Cardiac muscle cell (in vitro differentiated cells and primary cell): Measurements from ENCODE around the gene ATP4B. TPM values are rescaled to one million over a fixed set of nuclear protein-coding genes. Genes with fewer than 3 reads are reported as not detected.

Experiments used
- DNase-seq, 2 donors: peaks; one replicate each; pipeline versions ENCODE4 v3.0.0 to v3.0.0-alpha.2; 2010 to 2017; ENCODE audit warnings: low read depth in 1 of 2, low spot score in 1 of 2
- H3K27ac ChIP-seq: fragments of 200-600 bp; sonication (generic); 2 replicates; pipeline ENCODE4 v1.5.1; 2016
- H3K27me3 ChIP-seq: fragments of 200-600 bp; sonication (generic); 2 replicates; pipeline ENCODE4 v1.6.0; 2016; ENCODE audit warnings: control low read depth
- H3K36me3 ChIP-seq: fragments of 200-600 bp; sonication (generic); 2 replicates; pipeline ENCODE4 v1.5.1; 2016; ENCODE audit warnings: control low read depth
- H3K4me1 ChIP-seq: fragments of 200-600 bp; sonication (generic); 2 replicates; pipeline ENCODE4 v1.8.1; 2017; ENCODE audit warnings: low read depth, mild to moderate bottlenecking, mixed run types
- H3K4me3 ChIP-seq: fragments of 200-600 bp; sonication (generic); 2 replicates; pipeline ENCODE4 v1.5.1; 2016; ENCODE audit warnings: mild to moderate bottlenecking
- H3K9me3 ChIP-seq: fragments of 200-600 bp; sonication (generic); 2 replicates; pipeline ENCODE4 v1.5.1; 2017; ENCODE audit warnings: low read depth, mild to moderate bottlenecking, control low read depth
- CTCF ChIP-seq: IDR thresholded peaks from 2 replicates; pipeline ENCODE4 v1.5.1; 2012; ENCODE audit warnings: low read depth, mild to moderate bottlenecking, low read length
- polyA plus RNA-seq: library from polyadenylated mRNA; unstranded; fragments of >200 nt; fragmentation: Nextera tagmentation; extraction: Ambion mirVana; gene quantifications from 2 replicates; pipeline ENCODE4 v1.2.1, GENCODE V29; 2016
- total RNA-seq: library from RNA; depleted of rRNA; stranded (reverse); fragments of >200 nt; gene quantifications from 2 replicates; pipeline ENCODE4 v1.2.3, GENCODE V29; 2016

ATP4B gene
- total and polyA plus RNA-seq, 2 experiments from 2014 or later = 0.29 TPM; not detected in 1

- Histone ChIP-seq H3K4me1 (peaks cover 5% of the 10 kb centered on the region), H3K36me3 (no peaks in the 10 kb centered on the region), H3K9me3 (no peaks in the 10 kb centered on the region), H3K27ac (no peak overlapping the region), H3K4me3 (no peak overlapping the region), H3K27me3 (no peaks in the 10 kb centered on the region)
- DNase-seq = no peak
- TF ChIP-seq CTCF = no peak
Observed at GRCh38 chr13:113665597-113666328, 7.8 kb upstream of the ATP4B start.

GRCh38 chr13:113664751-113665596, 7.0 kb upstream of the ATP4B start:
- Histone ChIP-seq H3K4me3 (no peak overlapping the region), H3K27me3 (no peaks in the 10 kb centered on the region), H3K4me1 (peaks cover 5% of the 10 kb centered on the region), H3K9me3 (no peaks in the 10 kb centered on the region), H3K27ac (no peak overlapping the region), H3K36me3 (no peaks in the 10 kb centered on the region)
- no peak for DNase-seq
- no peak for TF ChIP-seq CTCF

GRCh38 chr13:113663934-113664333, 5.9 kb upstream of the ATP4B start:
- H3K9me3 ChIP-seq = no peaks in the 10 kb centered on the region
- H3K27ac ChIP-seq = no peak overlapping the region
- H3K4me3 ChIP-seq = no peak overlapping the region
- no peak for DNase-seq
- H3K36me3 ChIP-seq = no peaks in the 10 kb centered on the region
- no peaks in the 10 kb centered on the region for H3K27me3 ChIP-seq
- peaks cover under 1% of the 10 kb centered on the region for H3K4me1 ChIP-seq
- no peak for TF ChIP-seq CTCF

GRCh38 chr13:113661509-113661908, 3.5 kb upstream of the ATP4B start:
- no peaks in the 10 kb centered on the region for H3K4me1 ChIP-seq
- no peak for TF ChIP-seq CTCF
- H3K27me3 ChIP-seq = no peaks in the 10 kb centered on the region
- H3K4me3 ChIP-seq = no peak overlapping the region
- H3K27ac ChIP-seq = no peak overlapping the region
- H3K9me3 ChIP-seq = no peaks in the 10 kb centered on the region
- H3K36me3 ChIP-seq = no peaks in the 10 kb centered on the region
- no peak for DNase-seq

GRCh38 chr13:113660066-113660465, 2.1 kb upstream of the ATP4B start:
- TF ChIP-seq CTCF = no peak
- no peaks in the 10 kb centered on the region for H3K4me1 ChIP-seq
- no peaks in the 10 kb centered on the region for H3K27me3 ChIP-seq
- no peak overlapping the region for H3K4me3 ChIP-seq
- no peaks in the 10 kb centered on the region for H3K9me3 ChIP-seq
- DNase-seq = no peak
- no peak overlapping the region for H3K27ac ChIP-seq
- no peaks in the 10 kb centered on the region for H3K36me3 ChIP-seq
